UCSD-AML1 (cell line): ENCODE data around the gene CDH4.

Experiments
- DNase-seq: peaks from one replicate; lab custom pipeline; 2025; ENCODE audit not compliant: unreplicated experiment; lab: John Stamatoyannopoulos, UW

CDH4 gene

DNA sequence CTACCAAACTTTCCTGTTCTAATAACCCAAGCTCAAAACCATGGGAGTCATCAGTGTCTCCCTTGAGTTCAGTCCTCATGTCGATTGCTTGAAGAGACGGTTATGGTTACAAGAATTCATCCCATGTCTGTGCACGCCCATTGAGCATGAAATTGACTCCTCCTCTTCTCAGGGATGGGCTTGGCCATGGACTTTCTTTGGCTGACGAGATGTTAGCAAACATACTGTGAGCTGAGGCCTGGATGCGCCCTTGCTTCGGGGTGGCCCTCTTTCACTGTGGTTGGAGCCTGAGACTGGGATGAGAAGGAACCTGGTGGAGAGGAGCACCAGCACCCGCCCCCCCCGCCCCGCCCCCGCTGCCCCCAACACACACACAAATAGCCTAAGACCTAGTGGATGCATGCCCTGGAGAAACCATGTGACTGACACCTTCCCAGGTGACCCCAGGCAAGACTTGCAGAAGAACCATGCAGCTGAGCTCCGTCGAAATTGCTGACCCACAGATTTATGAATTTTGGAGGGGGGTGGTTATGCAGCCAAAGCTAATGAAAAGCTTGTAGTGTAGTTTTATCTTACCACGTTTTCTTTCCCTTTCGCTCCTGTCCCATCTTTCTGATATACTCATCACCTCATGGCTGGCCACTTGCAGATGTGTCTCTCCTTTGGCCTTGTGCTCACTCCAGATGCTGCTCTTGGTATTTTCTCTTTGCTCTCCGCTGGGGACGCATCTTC, 231.4 kb downstream of the CDH4 start:
- DNase-seq, result no peak

DNA sequence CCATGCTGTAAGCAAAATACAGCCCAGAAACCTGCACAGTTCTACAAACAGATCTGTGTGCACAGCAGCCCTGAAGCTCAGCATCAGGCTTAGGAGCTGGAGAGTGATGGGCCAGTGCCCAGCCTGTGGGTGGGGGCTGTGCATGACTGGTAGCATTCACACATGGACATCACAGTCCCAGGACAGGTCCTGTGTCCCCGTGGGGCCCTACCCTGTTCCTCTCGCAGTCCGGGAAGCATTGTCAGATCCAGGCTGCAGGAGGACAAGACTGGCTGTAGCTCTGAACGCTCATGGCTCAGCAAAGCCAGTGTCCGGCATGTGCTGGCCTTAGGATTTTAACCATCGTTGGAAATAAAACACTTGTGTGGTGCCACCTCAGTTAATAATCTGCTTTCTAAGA, 234.1 kb downstream of the CDH4 start:
- DNase-seq, result no peak

DNA sequence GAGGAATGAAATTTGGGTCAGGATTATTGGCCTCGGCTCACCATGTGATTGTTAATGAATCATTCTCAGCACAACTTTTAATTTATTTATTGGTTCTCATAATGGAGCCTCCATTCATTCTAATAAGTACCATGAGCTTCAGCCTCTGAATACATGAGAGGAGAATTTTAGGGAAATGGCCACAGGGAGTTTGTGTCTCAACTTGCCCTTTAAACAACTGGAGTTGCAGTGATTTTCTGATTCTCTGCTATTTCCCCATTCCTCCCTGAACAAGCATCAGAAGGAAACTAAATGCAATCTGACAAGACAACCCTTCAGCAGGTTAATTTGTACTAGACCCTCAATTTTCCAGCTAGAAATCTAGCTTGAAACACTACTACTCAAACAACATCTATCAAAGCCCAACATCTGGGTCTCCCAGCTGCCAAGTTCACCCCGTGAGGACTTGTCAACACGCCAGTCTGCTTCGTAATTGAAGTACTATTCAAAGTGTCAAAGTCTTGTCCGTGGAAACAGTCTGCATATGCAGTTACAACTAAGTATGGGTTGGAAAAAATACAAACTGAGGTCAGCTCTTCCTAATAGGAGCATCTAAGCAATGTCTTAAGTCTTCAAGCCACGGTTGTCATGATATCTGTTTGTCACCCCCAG, 235.4 kb downstream of the CDH4 start:
- DNase-seq, result no peak

DNA sequence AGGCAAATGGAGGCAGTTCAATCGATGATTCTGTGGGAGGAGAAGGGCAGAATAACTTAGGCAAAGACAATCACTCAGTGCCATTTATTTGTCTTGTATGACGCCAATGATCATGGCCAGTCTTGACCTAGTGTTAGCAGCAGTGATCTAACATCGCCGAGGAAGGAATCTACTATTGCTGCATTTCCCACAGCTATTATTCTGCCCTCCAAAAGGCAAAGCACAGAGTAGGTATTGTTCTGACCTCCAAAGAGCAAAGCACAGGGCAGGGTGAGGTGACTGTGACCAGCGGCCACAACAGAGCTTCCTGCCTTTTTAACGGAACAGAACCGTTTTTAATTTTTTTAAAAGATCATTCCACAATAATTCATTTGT, 235.9 kb downstream of the CDH4 start:
- DNase-seq, result no peak

DNA sequence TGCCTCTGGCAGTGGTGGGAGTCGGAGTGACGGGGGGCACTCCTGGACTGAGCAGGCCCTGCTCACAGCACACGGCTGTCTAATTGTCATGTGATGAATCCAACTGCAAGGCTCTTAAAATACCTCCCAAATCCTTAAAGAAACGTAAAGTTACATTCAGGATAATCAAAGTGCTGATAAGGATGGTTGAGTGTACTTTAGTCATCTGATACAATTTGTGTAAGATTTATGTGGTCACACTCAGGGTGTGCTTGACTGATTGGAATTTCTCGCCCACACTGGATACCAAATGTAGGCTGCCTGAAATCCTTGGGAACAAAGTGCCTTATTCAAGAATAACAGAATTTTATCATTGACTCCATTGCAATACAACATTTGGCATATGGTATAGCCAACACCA, 238.7 kb downstream of the CDH4 start:
- no peak for DNase-seq

DNA sequence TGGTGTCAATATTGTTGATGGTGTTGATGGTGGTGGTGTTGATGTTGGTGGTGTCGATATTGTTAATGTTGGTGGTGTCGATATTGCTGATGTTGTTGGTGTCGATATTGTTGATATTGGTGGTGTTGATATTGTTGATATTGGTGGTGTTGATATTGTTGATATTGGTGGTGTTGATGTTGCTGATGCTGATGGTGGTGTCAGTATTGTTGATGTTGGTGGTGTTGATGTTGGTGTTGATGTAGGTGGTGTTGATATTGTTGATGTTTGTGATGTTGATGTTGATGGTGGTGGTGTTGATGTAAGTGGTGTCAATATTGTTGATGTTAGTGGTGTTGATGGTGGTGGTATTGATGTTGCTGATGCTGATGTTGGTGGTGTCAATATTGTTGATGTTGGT, 240.0 kb downstream of the CDH4 start:
- no peak for DNase-seq

DNA sequence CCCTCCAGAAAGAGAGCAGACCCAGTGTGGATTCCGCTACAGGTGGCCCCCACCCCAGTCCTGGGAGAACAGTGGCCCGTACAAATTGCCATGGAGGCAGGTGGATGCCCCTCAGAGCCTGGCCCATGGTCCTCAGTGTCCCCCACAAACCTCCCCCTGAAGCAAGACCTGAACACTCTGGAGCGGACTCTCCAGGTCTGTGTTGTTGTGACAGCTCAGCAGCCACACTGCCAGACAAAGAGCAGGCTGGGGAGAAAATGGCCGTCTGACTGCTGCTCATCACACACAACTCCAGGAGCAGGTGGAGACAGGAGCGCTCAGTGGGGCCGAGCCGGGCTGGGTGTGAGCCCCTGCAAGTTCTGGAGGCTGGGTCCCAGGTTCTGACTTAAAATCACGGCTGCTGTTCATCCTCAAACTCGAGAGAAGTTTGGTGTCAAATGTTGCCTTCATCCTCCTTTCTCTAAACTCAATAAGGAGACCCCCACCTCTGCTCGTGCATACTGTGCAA, 241.8 kb downstream of the CDH4 start:
- DNase-seq, result no peak

DNA sequence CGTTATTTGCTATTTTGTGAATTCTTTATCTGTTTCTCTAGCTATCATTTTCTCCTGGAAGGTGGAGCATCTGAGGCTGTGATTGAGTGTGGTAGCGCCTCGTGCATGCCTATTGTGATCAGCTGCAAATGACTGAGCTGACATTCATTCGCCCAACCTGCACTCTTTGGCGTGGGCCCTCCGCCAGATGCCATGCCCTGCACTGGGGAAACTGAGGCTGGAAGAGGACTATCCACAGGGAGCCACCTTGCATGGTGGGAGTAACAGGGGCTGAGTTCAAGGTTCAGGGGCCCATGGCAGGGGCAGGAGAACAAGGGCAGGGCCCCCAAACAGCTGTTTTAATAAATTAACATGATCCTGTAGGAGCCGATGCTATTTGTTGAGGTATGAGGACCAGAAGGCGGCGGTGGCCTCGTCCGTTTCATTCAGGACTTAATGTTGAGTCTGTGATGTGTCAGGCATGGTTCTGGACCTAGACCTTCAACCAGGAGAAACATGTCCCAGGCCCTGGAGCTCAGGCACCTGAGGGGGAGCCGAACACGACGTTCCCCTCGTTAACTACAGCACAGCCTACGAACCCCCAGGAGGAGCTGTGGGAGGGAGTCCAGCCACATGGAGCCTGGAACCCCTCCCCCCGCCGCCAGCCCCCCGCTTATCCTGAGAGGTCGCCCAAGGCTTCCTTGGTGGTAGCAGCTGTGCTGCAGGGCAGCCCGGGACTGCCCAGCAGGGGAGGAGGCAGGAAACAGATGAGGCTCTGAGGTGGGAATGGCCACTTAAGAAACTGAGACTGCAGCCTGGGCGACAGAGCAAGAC, 242.9 kb downstream of the CDH4 start:
- DNase-seq, result no peak

DNA sequence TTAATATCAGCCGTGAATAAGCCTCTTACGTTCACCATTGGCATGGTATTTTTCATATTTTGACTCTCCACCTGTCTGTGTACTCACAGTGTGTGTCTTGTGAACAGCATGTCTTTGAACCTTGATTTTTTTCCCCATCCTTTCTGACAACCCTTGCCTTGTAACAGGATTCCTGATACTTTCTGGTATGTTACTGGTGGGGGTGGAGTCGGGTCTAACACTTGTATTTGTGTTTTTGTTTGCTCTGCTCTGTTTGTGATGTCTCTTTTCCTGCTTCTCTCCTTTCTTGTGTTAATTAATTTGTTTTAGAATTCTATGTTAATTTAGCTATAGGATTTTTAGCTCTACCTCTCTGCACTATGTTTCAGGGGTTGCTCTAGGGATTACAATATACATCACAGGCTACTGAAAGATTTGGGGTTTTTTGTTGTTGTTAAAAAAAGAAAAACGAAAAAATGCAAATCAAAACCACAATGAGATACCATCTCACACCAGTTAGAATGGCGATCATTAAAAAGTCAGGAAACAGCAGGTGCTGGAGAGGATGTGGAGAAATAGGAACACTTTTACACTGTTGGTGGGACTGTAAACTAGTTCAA, 245.1 kb downstream of the CDH4 start:
- no peak for DNase-seq

DNA sequence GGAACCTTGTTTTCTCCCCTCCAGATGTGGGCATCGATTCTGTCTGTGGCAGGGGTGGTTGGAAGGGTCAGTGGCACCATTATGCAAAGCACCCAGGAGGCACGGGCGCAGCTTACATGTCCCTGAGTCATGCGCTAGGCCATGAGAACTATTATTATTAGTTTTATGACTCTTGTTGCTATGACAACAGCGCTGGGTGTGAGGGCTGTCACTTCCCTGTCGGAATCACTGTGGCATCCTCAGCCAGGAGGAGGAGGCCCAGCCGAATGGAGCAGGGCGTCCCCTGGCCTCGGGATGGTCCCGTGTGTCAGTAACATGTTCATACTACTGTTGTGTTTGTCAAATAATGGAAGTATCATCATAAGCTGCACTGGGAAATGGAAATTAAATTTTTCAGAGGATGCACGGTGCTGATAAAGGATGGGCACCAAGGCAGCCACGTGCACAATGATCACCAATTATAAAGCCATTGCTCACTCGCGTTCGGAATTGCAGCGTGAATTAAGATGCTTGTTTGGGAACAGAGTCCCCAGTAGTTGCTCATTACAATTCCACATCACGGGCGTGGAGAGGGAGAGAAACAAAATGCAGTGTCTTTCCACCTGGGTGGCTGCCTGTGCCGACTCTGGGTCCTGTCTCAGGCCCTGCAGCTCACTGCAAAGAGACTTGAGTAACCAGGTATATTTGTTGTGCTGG, 247.9 kb downstream of the CDH4 start:
- no peak for DNase-seq

DNA sequence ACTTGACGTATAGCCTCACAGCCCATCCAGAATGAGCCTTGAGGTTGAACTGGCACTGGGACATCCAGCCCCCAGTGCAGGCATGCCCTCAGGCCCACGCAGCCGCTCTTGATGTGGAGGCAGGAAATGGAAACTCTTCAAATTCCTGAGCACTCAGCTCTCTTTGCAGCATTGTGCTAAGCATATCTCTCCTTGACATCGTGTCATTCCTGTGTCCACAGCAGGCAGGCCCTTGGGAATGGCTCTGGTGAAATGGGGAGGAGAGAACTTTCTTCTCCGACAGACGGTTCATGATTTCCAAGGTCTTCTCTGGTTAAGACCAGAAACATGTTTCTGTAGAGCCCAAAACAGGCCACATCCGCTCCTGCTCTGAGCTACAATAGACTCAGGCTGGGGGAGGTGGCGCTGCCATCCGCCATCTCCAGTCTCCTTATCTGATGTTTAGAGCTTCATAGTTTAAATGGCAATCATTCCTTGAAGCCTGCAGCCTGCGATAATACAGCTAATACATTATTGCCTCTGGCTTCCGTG, 248.8 kb downstream of the CDH4 start:
- DNase-seq, result no peak

DNA sequence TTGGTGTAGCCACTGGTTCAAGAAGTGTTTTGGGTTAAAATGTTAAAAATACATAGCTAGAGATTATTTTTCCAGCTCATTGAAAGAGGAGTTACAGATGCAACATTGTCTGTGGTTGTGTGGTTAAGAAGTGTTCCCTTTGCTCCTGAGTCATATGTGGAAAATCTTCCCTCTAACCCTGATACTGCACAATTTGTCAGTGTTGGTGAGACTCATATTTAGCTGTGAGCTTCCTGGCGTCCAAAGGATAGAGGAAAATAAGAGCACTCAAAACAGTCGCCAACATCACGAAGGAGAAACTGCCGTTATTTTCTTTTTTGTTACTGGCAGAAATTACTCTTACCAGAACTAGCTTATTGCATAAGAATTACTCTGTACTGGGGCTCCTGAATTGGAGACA, 250.4 kb downstream of the CDH4 start:
- no peak for DNase-seq

DNA sequence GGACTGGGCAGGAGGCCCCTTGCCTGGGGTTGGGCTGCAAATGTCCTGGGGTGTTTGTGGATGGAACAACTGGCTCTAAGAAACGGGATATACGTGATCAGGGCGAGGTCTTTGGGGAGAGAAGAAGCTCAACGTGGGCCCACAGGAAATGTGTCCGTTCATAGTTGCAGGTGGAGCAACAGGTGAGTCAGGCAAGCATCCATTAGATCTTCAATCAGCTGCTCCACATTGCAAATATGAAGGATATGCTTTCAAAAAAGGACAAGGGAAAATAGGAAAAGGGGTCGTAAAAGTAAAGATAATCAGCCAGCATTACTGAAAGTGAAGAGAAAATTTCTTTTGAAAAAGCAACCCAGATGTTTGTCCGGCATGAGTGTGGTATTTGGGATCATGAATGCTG, 251.0 kb downstream of the CDH4 start:
- DNase-seq, result no peak

DNA sequence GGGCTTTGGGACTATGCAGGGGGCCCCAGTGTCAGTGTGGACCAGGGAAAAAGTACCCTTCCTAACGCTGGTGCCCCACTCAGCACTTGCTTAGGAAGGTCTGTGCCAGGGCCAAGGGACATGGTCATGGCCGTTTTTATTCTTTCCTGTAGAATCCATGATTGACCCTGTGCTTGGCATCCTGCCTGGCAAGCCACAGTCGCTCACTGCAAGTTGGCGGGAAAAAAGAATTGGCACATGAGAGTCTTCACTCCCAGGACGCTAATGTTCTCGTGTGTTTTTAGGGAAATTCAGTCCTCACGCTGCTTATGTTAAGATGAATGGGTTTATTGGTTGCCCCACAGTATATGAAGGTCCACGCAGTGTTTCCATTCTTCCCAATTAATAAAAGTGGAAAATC, 253.4 kb downstream of the CDH4 start:
- no peak for DNase-seq

DNA sequence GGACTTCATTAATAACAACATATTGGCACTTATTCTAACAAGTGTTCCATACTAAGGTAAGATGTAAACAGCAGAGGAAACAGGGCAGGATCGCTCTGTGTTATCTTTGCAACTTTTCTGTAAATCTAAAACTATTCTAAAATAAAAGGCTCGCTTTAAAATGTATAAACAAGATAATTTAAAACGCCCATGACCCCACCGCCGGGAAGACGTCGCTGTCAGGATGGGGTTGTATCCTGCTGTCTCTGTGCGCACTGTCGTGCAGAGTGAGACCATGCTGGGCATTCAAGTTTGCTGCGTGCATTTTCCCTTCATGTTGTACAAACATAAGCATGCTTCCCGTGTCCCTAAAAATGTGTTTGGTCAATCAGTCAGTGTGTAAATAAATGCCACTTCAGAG, 255.7 kb downstream of the CDH4 start:
- DNase-seq, result no peak

DNA sequence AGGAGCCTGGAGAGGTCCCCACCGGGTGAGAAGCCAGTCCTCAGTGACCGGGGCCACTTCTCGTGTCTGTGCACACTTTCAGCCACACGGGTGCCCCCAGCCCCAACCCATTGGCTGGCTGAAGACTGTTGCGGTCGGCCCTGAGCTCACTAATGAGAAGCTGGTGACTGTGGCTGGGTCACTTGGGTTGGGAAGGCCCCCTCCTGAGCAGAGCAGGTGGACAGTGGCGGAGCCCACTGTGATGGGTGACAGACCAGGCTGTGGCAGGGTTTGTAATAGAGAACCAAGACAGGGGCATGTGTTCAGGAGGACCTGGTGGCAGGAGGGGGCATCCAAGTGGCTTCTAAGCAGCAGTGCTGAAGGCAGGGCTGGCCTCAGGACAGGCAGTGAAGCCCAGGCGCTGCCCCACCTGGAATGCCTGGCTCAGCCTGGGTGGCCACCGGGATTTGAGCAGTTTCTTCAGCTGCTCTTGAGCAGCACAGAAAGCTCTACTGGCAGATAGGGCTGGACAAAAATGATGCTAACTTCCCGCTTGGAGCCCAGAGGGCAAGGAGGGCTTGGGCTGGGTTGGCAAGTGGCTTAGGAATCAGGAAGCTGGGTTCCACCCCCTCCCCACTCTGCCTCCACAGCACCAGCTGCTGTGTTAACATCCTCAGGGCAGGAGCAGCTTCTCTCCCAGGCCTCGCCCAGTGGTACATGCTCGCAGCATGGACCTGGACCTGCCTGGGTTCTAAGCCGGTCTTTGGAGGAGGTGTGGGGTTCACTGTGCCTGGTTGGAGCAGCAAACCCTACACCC, 256.4 kb downstream of the CDH4 start:
- DNase-seq, result no peak

DNA sequence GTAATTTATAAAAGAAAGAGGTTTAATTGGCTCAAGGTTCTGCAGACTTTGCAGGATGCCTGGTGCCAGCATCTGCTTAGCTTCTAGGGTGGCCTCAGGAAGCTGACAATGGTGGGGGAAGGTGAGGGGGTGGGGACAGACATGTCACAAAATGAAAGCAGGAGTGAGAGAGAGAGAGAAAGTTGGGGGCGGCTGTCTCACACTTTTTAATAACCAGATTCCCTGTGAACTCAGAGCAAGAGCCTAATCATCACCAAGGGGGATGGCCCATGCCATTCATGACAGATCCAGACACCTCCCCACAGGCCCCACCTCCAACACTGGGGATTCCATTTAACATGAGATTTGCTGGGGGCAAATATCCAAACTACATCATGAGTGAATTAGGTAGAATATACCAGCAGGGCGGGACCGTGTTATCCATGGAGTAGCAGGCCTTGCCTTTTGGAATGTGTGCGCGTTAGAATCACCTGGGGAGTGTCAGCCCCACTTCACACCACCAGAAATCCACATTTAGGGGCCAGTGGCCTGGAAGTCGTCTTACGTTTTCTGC, 258.8 kb downstream of the CDH4 start:
- DNase-seq, result no peak

DNA sequence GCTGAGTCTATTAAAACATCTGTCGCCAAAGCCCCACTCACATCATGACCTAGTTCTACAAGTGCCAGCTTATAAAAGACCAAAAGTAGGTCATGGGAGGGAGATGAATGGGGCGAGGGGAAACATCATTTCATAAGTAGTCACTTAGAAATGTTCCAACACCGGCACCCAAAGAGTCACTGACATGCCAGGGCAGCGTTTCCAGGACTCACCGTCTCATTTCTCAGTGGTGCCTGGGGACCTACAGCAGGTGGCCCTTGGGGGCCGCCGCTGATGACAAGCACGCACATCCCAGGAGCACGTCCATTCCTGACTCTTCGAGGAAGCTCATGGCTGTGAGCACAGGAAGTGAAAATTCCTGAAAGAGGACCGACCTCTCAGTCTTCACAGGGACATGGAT, 260.4 kb downstream of the CDH4 start:
- DNase-seq, result no peak

DNA sequence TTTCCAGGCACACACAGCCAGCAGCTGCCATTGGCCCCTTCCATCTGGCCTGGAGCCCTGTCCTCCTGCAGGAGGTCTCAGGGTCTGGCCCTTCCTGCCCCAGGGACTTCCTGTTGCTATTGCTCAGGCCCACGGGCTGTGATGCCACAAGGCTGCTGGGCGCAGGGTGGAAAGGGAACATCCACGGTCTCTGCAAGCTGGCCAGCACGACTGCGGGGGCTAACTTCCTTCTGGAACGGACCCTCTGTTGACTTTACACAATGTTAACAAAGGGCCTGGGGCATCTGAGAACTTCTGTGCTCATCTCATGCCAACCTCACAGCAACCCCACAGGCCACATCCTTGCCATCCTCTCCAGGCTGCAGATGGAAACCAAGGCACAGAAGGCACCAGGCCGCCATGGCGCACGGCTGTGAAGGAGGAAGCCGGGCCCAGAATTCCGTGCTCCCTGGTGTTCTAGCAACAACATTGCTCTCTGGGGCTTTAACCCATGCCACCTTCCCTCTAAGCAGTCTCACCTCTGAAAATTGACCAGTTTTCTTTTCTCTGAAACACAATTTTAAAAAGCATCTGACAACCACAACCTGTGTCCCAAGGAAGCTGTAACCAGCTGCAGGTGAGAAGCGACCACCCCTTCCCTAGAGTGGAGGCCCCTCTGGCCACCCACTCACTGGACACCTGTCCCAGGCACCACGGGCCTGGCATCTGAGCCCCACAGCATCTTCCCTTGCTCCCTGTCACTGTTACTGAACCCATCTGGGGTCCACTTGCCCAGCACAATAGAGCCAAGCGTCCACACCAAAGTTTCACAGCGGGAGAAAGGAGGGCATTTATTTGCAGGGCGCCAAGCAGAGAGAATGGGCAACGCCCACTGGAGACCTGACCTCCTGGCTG, 261.3 kb downstream of the CDH4 start:
- DNase-seq, result no peak
